ENCODE measurements around the gene ARHGEF4. TPM values are rescaled to one million over a fixed set of nuclear protein-coding genes. Genes with fewer than 3 reads are reported as not detected.
A peak's percentile ranks its signal among the peaks of the same experiment; 100 is the strongest.

ARHGEF4 gene
- total RNA-seq, 1 experiment from 2014 or later: 12.6 TPM

DNA sequence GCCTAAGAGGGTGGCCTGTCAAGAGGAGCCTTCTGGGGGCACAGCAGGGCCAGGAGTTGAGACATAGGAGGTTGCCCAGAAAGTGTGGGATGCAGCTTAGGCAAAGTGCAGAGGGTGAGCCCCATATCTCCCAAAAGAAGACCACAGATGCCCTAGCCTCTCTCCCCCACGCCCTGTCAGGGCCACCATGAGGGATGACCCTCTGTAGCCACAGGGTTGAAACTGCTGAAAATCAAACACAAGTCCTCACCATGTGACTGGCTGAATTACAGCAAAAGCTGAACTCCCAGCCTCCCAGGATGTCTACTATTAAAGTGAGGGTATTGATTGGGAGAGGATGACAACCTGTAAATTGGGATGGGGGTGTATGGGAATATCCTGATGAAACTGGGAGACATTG is 37.4 kb upstream of the ARHGEF4 start:
- Mint-ChIP-seq H3K4me3 (peak overlapping the region; percentile 58 to 79; a peak in 1 of 5 replicates), H3K27me3 (ENCODE audit: low read depth) (peaks cover 18% of the 10 kb centered on the region), H3K9me3 (no peaks in the 10 kb centered on the region), H3K27ac (no peak overlapping the region), H3K4me1 (peaks cover 24 to 29% of the 10 kb centered on the region in 2 experiments), H3K36me3 (ENCODE audit: insufficient read depth in 1 of 3, low read depth in 3 of 3) (no peaks in the 10 kb centered on the region)
- no CpG with 5 or more reads among the region's 1 CpG for WGBS (ENCODE audit: extremely low coverage, insufficient read length, low lambda C conversion rate)
- Histone ChIP-seq H4K8ac (replicated peaks; ENCODE audit: insufficient read length, low read depth, low read length) (no peak overlapping the region), H3K14ac (ENCODE audit: insufficient read depth, low read length) (no peak overlapping the region), H3K56ac (ENCODE audit: insufficient read length, low read depth, low read length) (no peak overlapping the region), H2BK5ac (ENCODE audit: insufficient read length, low read length) (no peak overlapping the region), H3K27ac (ENCODE audit: insufficient read length, low read depth, low read length) (no peak overlapping the region), H3K9me3 (ENCODE audit: control insufficient read depth, low read depth, low read length) (no peaks in the 10 kb centered on the region), H3K79me2 (ENCODE audit: insufficient read depth, low read length) (no peaks in the 10 kb centered on the region), H2AK5ac (ENCODE audit: insufficient read length, low read length) (no peak overlapping the region), H4K20me1 (ENCODE audit: control insufficient read depth, insufficient read depth, insufficient read length) (no peaks in the 10 kb centered on the region), H4K5ac (ENCODE audit: insufficient read length, low read depth, low read length) (no peak overlapping the region), H4K91ac (ENCODE audit: insufficient read length, low read depth, low read length) (no peak overlapping the region), H3K9ac (ENCODE audit: extremely low read depth, insufficient read length, low read length) (no peak overlapping the region), H3K4me1 (ENCODE audit: insufficient read depth, low read length) (no peaks in the 10 kb centered on the region), H3K27me3 (ENCODE audit: insufficient read depth, low read length) (no peaks in the 10 kb centered on the region; the same call in 1 of the 2 replicates), H3T11ph (ENCODE audit: low read length) (no peak overlapping the region), H3K4me2 (ENCODE audit: insufficient read depth, insufficient read length, low read length) (no peak overlapping the region), H2BK15ac (ENCODE audit: low read depth, low read length) (no peak overlapping the region), H2AFZ (ENCODE audit: low read length) (no peak overlapping the region), H2BK20ac (ENCODE audit: low read depth, low read length, poor library complexity, severe bottlenecking) (no peak overlapping the region), H2BK120ac (ENCODE audit: low read depth, low read length, poor library complexity, severe bottlenecking) (no peak overlapping the region), H3K23ac (ENCODE audit: insufficient read length, low read depth, low read length) (no peak overlapping the region), H3K79me1 (ENCODE audit: insufficient read depth, low read depth, low read length, poor library complexity, severe bottlenecking) (no peaks in the 10 kb centered on the region), H3K18ac (ENCODE audit: insufficient read length, low read depth, low read length) (no peak overlapping the region), H3K4ac (ENCODE audit: low read depth, low read length) (no peak overlapping the region), H3K23me2 (ENCODE audit: insufficient read length, low read depth, low read length, poor library complexity, severe bottlenecking) (peaks cover 12% of the 10 kb centered on the region), H2BK12ac (ENCODE audit: insufficient read length, low read depth, low read length) (no peak overlapping the region)
- TF ChIP-seq, protein P1, sequence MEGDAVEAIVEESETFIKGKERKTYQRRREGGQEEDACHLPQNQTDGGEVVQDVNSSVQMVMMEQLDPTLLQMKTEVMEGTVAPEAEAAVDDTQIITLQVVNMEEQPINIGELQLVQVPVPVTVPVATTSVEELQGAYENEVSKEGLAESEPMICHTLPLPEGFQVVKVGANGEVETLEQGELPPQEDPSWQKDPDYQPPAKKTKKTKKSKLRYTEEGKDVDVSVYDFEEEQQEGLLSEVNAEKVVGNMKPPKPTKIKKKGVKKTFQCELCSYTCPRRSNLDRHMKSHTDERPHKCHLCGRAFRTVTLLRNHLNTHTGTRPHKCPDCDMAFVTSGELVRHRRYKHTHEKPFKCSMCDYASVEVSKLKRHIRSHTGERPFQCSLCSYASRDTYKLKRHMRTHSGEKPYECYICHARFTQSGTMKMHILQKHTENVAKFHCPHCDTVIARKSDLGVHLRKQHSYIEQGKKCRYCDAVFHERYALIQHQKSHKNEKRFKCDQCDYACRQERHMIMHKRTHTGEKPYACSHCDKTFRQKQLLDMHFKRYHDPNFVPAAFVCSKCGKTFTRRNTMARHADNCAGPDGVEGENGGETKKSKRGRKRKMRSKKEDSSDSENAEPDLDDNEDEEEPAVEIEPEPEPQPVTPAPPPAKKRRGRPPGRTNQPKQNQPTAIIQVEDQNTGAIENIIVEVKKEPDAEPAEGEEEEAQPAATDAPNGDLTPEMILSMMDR (conservative IDR thresholded peaks at IDR 0.05): no peak
- DNase-seq: no peak
